Smooth muscle cell (in vitro differentiated cells): Measurements from ENCODE around the gene PPP2R2C. TPM values are rescaled to one million over a fixed set of nuclear protein-coding genes. Genes with fewer than 3 reads are reported as not detected.

Experiments used
- DNase-seq: peaks from one replicate; lab custom pipeline; 2025; ENCODE audit not compliant: unreplicated experiment; lab: John Stamatoyannopoulos, UW
- H2AFZ ChIP-seq: fragments of 200-600 bp; sonication (generic); 2 replicates; pipeline ENCODE4 v1.6.0; 2016; ENCODE audit warnings: antibody characterized with exemption, low read depth, mild to moderate bottlenecking
- H3F3A ChIP-seq: fragments of 200-600 bp; sonication (generic); 2 replicates; pipeline ENCODE4 v1.6.0; 2017; ENCODE audit warnings: antibody characterized with exemption, low read depth
- H3K27ac ChIP-seq: fragments of 200-600 bp; sonication (generic); 2 replicates; pipeline ENCODE4 v1.5.1; 2016; ENCODE audit warnings: low read depth, mild to moderate bottlenecking
- H3K27me3 ChIP-seq: fragments of 200-600 bp; sonication (generic); 2 replicates; pipeline ENCODE4 v1.6.1; 2016; ENCODE audit warnings: low read depth, mild to moderate bottlenecking
- H3K36me3 ChIP-seq: fragments of 200-600 bp; sonication (generic); 2 replicates; pipeline ENCODE4 v1.5.1; 2016; ENCODE audit warnings: low read depth
- H3K4me1 ChIP-seq: fragments of 200-600 bp; sonication (generic); 2 replicates; pipeline ENCODE4 v1.5.1; 2016; ENCODE audit warnings: low read depth
- H3K4me2 ChIP-seq: fragments of 200-600 bp; sonication (generic); 2 replicates; pipeline ENCODE4 v1.6.0; 2016; ENCODE audit warnings: mild to moderate bottlenecking
- H3K4me3 ChIP-seq: fragments of 200-600 bp; sonication (generic); 2 replicates; pipeline ENCODE4 v1.5.1; 2016; ENCODE audit warnings: mild to moderate bottlenecking
- H3K79me2 ChIP-seq: fragments of 200-600 bp; sonication (generic); 2 replicates; pipeline ENCODE4 v1.6.0; 2016; ENCODE audit warnings: low read depth, mild to moderate bottlenecking
- H3K9ac ChIP-seq: fragments of 200-600 bp; sonication (generic); 2 replicates; pipeline ENCODE4 v1.6.0; 2016; ENCODE audit warnings: low read depth
- H3K9me3 ChIP-seq: fragments of 200-600 bp; sonication (generic); replicated peaks from 2 replicates; pipeline ENCODE4 v1.5.1; 2016; ENCODE audit warnings: low read depth
- H4K20me1 ChIP-seq: fragments of 200-600 bp; sonication (generic); 2 replicates; pipeline ENCODE4 v1.6.0; 2016; ENCODE audit warnings: low read depth
- WGBS: methylation state at CpG from one replicate; pipeline ENCODE4 v1.1.7; 2016; ENCODE audit warnings: low lambda C conversion rate; 5-methylcytosine and 5-hydroxymethylcytosine counted together
- polyA plus RNA-seq: library from polyadenylated mRNA; unstranded; fragments of >200 nt; fragmentation: Nextera tagmentation; extraction: Ambion mirVana; gene quantifications from 2 replicates; pipeline ENCODE4 v1.2.1, GENCODE V29; 2016
- total RNA-seq: library from RNA; depleted of rRNA; stranded (reverse); fragments of >200 nt; gene quantifications from 2 replicates; pipeline ENCODE4 v1.2.3, GENCODE V29; 2014
- TF ChIP-seq, protein P1 (sequence below): fragments of 200-600 bp; sonication (generic); IDR thresholded peaks from 2 replicates; pipeline ENCODE4 v1.5.1; 2017; ENCODE audit warnings: borderline replicate concordance, mild to moderate bottlenecking, antibody characterized with exemption; ENCODE audit not compliant: insufficient read depth, poor library complexity, severe bottlenecking

PPP2R2C gene
- total and polyA plus RNA-seq, 2 experiments from 2014 or later: 0.54 to 1.8 TPM

GRCh38 chr4:6472008-6472386 is 417 bp downstream of the PPP2R2C start:
- WGBS: 2% methylated on average over 25 of the region's 44 CpGs

GRCh38 chr4:6471307-6472007 is 957 bp downstream of the PPP2R2C start:
- no peaks in the 10 kb centered on the region for H3K36me3 ChIP-seq
- no peaks in the 10 kb centered on the region for H4K20me1 ChIP-seq
- H3K4me3 ChIP-seq: peak overlapping the region; percentile 45
- H3K79me2 ChIP-seq: no peaks in the 10 kb centered on the region
- no peak for DNase-seq
- H3K27ac ChIP-seq: no peak overlapping the region
- TF ChIP-seq, protein P1, sequence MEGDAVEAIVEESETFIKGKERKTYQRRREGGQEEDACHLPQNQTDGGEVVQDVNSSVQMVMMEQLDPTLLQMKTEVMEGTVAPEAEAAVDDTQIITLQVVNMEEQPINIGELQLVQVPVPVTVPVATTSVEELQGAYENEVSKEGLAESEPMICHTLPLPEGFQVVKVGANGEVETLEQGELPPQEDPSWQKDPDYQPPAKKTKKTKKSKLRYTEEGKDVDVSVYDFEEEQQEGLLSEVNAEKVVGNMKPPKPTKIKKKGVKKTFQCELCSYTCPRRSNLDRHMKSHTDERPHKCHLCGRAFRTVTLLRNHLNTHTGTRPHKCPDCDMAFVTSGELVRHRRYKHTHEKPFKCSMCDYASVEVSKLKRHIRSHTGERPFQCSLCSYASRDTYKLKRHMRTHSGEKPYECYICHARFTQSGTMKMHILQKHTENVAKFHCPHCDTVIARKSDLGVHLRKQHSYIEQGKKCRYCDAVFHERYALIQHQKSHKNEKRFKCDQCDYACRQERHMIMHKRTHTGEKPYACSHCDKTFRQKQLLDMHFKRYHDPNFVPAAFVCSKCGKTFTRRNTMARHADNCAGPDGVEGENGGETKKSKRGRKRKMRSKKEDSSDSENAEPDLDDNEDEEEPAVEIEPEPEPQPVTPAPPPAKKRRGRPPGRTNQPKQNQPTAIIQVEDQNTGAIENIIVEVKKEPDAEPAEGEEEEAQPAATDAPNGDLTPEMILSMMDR: no peak
- no peaks in the 10 kb centered on the region for H3F3A ChIP-seq
- 4% methylated on average over 28 of the region's 28 CpGs for WGBS
- peak overlapping the region; percentile 94 for H3K4me2 ChIP-seq
- peaks cover 75% of the 10 kb centered on the region for H3K27me3 ChIP-seq
- H3K9ac ChIP-seq: no peak overlapping the region
- H2AFZ ChIP-seq: no peak overlapping the region
- no peaks in the 10 kb centered on the region for H3K9me3 ChIP-seq
- H3K4me1 ChIP-seq: peaks cover 11% of the 10 kb centered on the region

More at GRCh38 chr4:6472008-6472386, 417 bp downstream of the PPP2R2C start:
- Histone ChIP-seq H3K79me2 (no peaks in the 10 kb centered on the region), H2AFZ (no peak overlapping the region), H3K36me3 (no peaks in the 10 kb centered on the region), H3F3A (no peaks in the 10 kb centered on the region), H3K9me3 (no peaks in the 10 kb centered on the region), H3K27ac (no peak overlapping the region), H3K4me3 (peak overlapping the region; percentile 16), H4K20me1 (no peaks in the 10 kb centered on the region), H3K4me2 (no peak overlapping the region), H3K27me3 (peaks cover 73% of the 10 kb centered on the region), H3K9ac (no peak overlapping the region), H3K4me1 (peaks cover 11% of the 10 kb centered on the region)
- DNase-seq: no peak
- TF ChIP-seq, protein P1: no peak

GRCh38 chr4:6470502-6471306 is 1.7 kb downstream of the PPP2R2C start:
- H3K4me2 ChIP-seq: peak overlapping the region; percentile 94
- no peak overlapping the region for H3K27ac ChIP-seq
- DNase-seq: no peak
- peak overlapping the region; percentile 69 for H2AFZ ChIP-seq
- peaks cover 11% of the 10 kb centered on the region for H3K4me1 ChIP-seq
- peaks cover 83% of the 10 kb centered on the region for H3K27me3 ChIP-seq
- peak overlapping the region; percentile 45 for H3K4me3 ChIP-seq
- H3K9ac ChIP-seq: no peak overlapping the region
- TF ChIP-seq, protein P1: no peak
- no peaks in the 10 kb centered on the region for H3K36me3 ChIP-seq
- no peaks in the 10 kb centered on the region for H3F3A ChIP-seq
- WGBS: 1% methylated on average over 60 of the region's 85 CpGs
- no peaks in the 10 kb centered on the region for H4K20me1 ChIP-seq
- no peaks in the 10 kb centered on the region for H3K79me2 ChIP-seq
- no peaks in the 10 kb centered on the region for H3K9me3 ChIP-seq
